Measurements from ENCODE around the gene RTTN. TPM values are rescaled to one million over a fixed set of nuclear protein-coding genes. Genes with fewer than 3 reads are reported as not detected.
"Not testable (repeated sequence)": the region's sequence is repeated elsewhere in the genome, so short reads cannot be mapped to it uniquely, and the experiment has no call there.

Gene RTTN
- total RNA-seq, 2 experiments from 2014 or later: 22.2 to 29.7 TPM

DNA sequence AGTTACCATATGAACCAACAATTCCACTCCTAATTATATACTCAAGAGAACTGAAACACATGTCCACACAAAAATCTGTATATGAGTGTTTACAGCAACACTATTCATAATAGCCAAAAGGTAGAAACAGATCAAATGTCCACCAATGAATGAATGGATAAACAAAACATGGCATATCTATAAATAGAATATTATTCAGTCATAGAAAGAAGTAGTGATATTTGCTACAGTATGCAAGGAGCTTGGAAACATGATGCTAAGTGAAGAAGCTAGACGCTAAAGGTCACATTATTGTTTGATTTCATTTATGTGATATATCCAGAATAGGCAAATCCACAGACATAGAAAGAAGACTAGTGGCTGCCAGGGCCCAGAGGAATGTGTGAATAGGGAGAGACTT is 92.0 kb downstream of the RTTN start:
- intact Hi-C loops (cut with DNase I, micrococcal nuclease): no loop called here
- no peaks in the 10 kb centered on the region for H3K27me3 Mint-ChIP-seq
- ATAC-seq (no peak), DNase-seq (no peak)
- H3K4me3 Mint-ChIP-seq: no peak overlapping the region
- H3K4me1 Mint-ChIP-seq: no peaks in the 10 kb centered on the region
- H3K27ac Mint-ChIP-seq: no peak overlapping the region
- CTCF ChIA-PET: no interaction called here
- POLR2A ChIA-PET: no interaction called here
- peaks cover 36% of the 10 kb centered on the region for H3K36me3 Mint-ChIP-seq (ENCODE audit: low read depth)
- no peaks in the 10 kb centered on the region for H3K9me3 Mint-ChIP-seq (ENCODE audit: low read depth)

GRCh38 chr18:70110678-70111077 is 94.8 kb downstream of the RTTN start:
- Mint-ChIP-seq H3K4me1 (no peaks in the 10 kb centered on the region), H3K27ac (no peak overlapping the region), H3K36me3 (ENCODE audit: low read depth) (peaks cover 41% of the 10 kb centered on the region), H3K27me3 (no peaks in the 10 kb centered on the region), H3K4me3 (no peak overlapping the region), H3K9me3 (ENCODE audit: low read depth) (no peaks in the 10 kb centered on the region)
- DNase-seq: no peak
- CTCF ChIA-PET: interaction anchor here (0.7 kb wide), 1 partner anchor 25 kb away, joined by 3 read pairs; no protein-coding TSS in a partner anchor
- ATAC-seq: no peak
- POLR2A ChIA-PET: no interaction called here
- intact Hi-C loops (cut with DNase I, micrococcal nuclease): no loop called here

DNA sequence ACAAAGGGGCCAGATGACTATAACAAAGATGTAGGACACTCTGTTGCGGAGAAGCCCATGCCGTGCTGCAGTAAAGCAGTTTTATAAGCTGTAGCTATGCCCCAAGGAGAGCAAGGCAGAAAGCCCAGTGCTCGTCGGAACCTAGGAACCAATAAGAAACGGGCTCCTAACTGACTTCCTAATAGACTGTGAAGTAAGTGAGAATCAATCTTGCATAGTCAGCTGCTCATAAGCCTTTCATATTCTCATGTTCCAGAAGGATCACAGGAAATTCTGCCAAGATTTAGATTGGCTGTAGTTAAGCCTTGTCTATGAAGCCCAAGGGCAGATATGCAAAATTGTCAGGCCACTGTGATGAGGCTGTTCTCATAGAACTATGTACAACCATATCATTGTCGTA is 98.4 kb downstream of the RTTN start:
- Mint-ChIP-seq H3K36me3 (ENCODE audit: low read depth) (peaks cover 50% of the 10 kb centered on the region), H3K4me1 (no peaks in the 10 kb centered on the region), H3K27ac (no peak overlapping the region), H3K27me3 (no peaks in the 10 kb centered on the region), H3K9me3 (ENCODE audit: low read depth) (peaks cover 4% of the 10 kb centered on the region), H3K4me3 (no peak overlapping the region)
- POLR2A ChIA-PET: interaction anchor here (0.7 kb wide), 1 partner anchor 20 kb away, joined by 7 read pairs; no protein-coding TSS in a partner anchor
- CTCF ChIA-PET: no interaction called here
- ATAC-seq (no peak), DNase-seq (no peak)
- intact Hi-C loops (cut with DNase I, micrococcal nuclease): no loop called here

- H3K27me3 Mint-ChIP-seq; POLR2A ChIA-PET; H3K4me1 Mint-ChIP-seq; intact Hi-C loops (cut with DNase I, micrococcal nuclease); CTCF ChIA-PET; ATAC-seq; H3K4me3 Mint-ChIP-seq; DNase-seq; H3K27ac Mint-ChIP-seq: not testable (repeated sequence)
- Mint-ChIP-seq H3K36me3 (ENCODE audit: low read depth) (peaks cover 57% of the 10 kb centered on the region), H3K9me3 (ENCODE audit: low read depth) (peaks cover 14% of the 10 kb centered on the region)
Observed at GRCh38 chr18:70102854-70103253, 102.6 kb downstream of the RTTN start.

- DNase-seq: no peak
- H3K4me1 Mint-ChIP-seq: no peaks in the 10 kb centered on the region
- peaks cover 10% of the 10 kb centered on the region for H3K36me3 Mint-ChIP-seq (ENCODE audit: low read depth)
- no peaks in the 10 kb centered on the region for H3K27me3 Mint-ChIP-seq
- ChIA-PET POLR2A (no interaction called here), CTCF (no interaction called here)
- no peaks in the 10 kb centered on the region for H3K9me3 Mint-ChIP-seq (ENCODE audit: low read depth)
- intact Hi-C loops (cut with DNase I, micrococcal nuclease): loop anchor here in 1 of 2 experiments (10.0 kb wide), 1 partner anchor 1165 kb away; no protein-coding TSS in a partner anchor
- H3K27ac Mint-ChIP-seq: peak overlapping the region; percentile 4
- no peak overlapping the region for H3K4me3 Mint-ChIP-seq
- ATAC-seq: no peak
Observed at GRCh38 chr18:70089858-70090257, 115.6 kb downstream of the RTTN start.

DNA sequence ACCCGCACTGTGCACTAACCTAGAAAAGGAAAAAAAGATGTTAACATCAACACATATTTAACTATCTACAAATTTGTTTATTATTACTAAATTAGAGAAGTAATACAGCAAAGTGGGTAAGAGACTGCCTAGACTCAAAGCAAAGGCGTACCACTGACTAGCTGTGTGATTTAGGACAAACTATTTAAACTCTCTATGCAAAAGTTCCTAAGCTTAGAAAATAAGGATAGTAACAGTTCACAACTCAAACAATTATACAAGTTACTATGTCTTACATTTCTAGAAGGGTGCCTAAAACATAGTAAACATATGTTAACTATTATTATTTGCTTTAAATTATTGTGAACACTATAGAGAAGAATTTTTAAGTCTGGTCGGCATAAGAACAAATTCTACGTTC is 119.4 kb downstream of the RTTN start:
- H3K9me3 Mint-ChIP-seq (ENCODE audit: low read depth): no peaks in the 10 kb centered on the region
- no peak overlapping the region for H3K4me3 Mint-ChIP-seq
- DNase-seq (no peak), ATAC-seq (no peak)
- H3K27ac Mint-ChIP-seq: no peak overlapping the region
- POLR2A ChIA-PET: interaction anchor here (0.7 kb wide), 1 partner anchor 151 kb away, joined by 4 read pairs; no protein-coding TSS in a partner anchor
- H3K4me1 Mint-ChIP-seq: no peaks in the 10 kb centered on the region
- H3K27me3 Mint-ChIP-seq: no peaks in the 10 kb centered on the region
- CTCF ChIA-PET: interaction anchor here (0.6 to 2.3 kb wide), 13 partner anchors 11 to 1240 kb away, joined by 3 to 10 read pairs (median 3); no protein-coding TSS in a partner anchor
- peaks cover 9% of the 10 kb centered on the region for H3K36me3 Mint-ChIP-seq (ENCODE audit: low read depth)
- intact Hi-C loops (cut with DNase I, micrococcal nuclease): loop anchor here (1.0 to 10.0 kb wide), 6 partner anchors 449 to 1239 kb away; no protein-coding TSS in a partner anchor

- no peak overlapping the region for H3K27ac Mint-ChIP-seq
- intact Hi-C loops (cut with DNase I, micrococcal nuclease): loop anchor here (1.0 to 10.0 kb wide), 6 partner anchors 448 to 1238 kb away; no protein-coding TSS in a partner anchor
Observed at GRCh38 chr18:70085641-70086040, 119.8 kb downstream of the RTTN start.

GRCh38 chr18:70082430-70082829 is 123.1 kb downstream of the RTTN start:
- Mint-ChIP-seq H3K27me3 (no peaks in the 10 kb centered on the region), H3K27ac (no peak overlapping the region), H3K36me3 (ENCODE audit: low read depth) (peaks cover 13% of the 10 kb centered on the region), H3K9me3 (ENCODE audit: low read depth) (no peaks in the 10 kb centered on the region), H3K4me3 (no peak overlapping the region), H3K4me1 (peaks cover 2% of the 10 kb centered on the region)
- CTCF ChIA-PET: interaction anchor here (0.6 kb wide), 1 partner anchor 201 kb away, joined by 3 read pairs; no protein-coding TSS in a partner anchor
- POLR2A ChIA-PET: no interaction called here
- ATAC-seq (no peak), DNase-seq (no peak)
- intact Hi-C loops (cut with DNase I, micrococcal nuclease): loop anchor here in 1 of 2 experiments (10.0 kb wide), 1 partner anchor 1158 kb away; no protein-coding TSS in a partner anchor

More at GRCh38 chr18:70085641-70086040, 119.8 kb downstream of the RTTN start:
- no peak for DNase-seq
- ChIA-PET CTCF (interaction anchor here (0.5 to 2.3 kb wide), 13 partner anchors 8 to 913 kb away, joined by 3 to 10 read pairs (median 4); no protein-coding TSS in a partner anchor), POLR2A (interaction anchor here (0.7 kb wide), 1 partner anchor 150 kb away, joined by 4 read pairs; no protein-coding TSS in a partner anchor)
- ATAC-seq: no peak
- Mint-ChIP-seq H3K9me3 (ENCODE audit: low read depth) (no peaks in the 10 kb centered on the region), H3K27me3 (no peaks in the 10 kb centered on the region), H3K4me1 (no peaks in the 10 kb centered on the region), H3K4me3 (no peak overlapping the region), H3K36me3 (ENCODE audit: low read depth) (peaks cover 9% of the 10 kb centered on the region)

DNA sequence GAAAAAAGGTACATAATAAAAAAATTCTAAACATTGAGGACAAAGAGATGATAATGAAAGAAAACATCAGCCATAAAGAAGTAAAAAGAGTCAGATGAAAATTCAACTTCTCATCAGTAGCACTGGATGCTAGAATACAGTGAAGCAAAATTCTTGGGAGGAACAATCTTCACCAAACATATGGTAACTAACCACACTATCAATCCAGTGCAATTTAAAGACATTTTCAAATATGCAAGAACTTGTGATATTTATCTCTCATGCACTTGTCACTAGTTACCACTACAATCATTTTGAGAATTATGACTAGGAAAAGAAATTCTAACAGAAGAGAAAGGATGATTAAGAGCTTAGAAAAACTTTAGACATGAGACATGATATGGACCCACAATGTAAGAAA is 127.4 kb downstream of the RTTN start:
- CTCF ChIA-PET: interaction anchor here (0.7 to 1.5 kb wide), 2 partner anchors 7 to 10 kb away, joined by 3 to 4 read pairs; no protein-coding TSS in a partner anchor
- H3K27me3 Mint-ChIP-seq: no peaks in the 10 kb centered on the region
- ATAC-seq (peak; percentile 16), DNase-seq (no peak)
- H3K9me3 Mint-ChIP-seq (ENCODE audit: low read depth): no peaks in the 10 kb centered on the region
- H3K27ac Mint-ChIP-seq: no peak overlapping the region
- peaks cover 11% of the 10 kb centered on the region for H3K36me3 Mint-ChIP-seq (ENCODE audit: low read depth)
- H3K4me3 Mint-ChIP-seq: no peak overlapping the region
- POLR2A ChIA-PET: no interaction called here
- peaks cover 2% of the 10 kb centered on the region for H3K4me1 Mint-ChIP-seq
- intact Hi-C loops (cut with DNase I, micrococcal nuclease): loop anchor here in 1 of 2 experiments (10.0 kb wide), 1 partner anchor 123 kb away; no protein-coding TSS in a partner anchor

- ChIA-PET CTCF (no interaction called here), POLR2A (no interaction called here)
- Mint-ChIP-seq H3K4me3 (no peak overlapping the region), H3K9me3 (ENCODE audit: low read depth) (no peaks in the 10 kb centered on the region), H3K27ac (no peak overlapping the region), H3K36me3 (ENCODE audit: low read depth) (peaks cover 11% of the 10 kb centered on the region), H3K4me1 (peaks cover 2% of the 10 kb centered on the region), H3K27me3 (no peaks in the 10 kb centered on the region)
- intact Hi-C loops (cut with DNase I, micrococcal nuclease): loop anchor here in 1 of 2 experiments (10.0 kb wide), 1 partner anchor 121 kb away; no protein-coding TSS in a partner anchor
- ATAC-seq (no peak), DNase-seq (no peak)
Observed at GRCh38 chr18:70075906-70076305, 129.6 kb downstream of the RTTN start.

- intact Hi-C loops (cut with DNase I, micrococcal nuclease): loop anchor here (5.0 to 10.0 kb wide), 2 partner anchors 119 to 437 kb away; no protein-coding TSS in a partner anchor
- peaks cover 2% of the 10 kb centered on the region for H3K4me1 Mint-ChIP-seq
Observed at GRCh38 chr18:70074116-70074515, 131.4 kb downstream of the RTTN start.

GRCh38 chr18:70073432-70073831 is 132.1 kb downstream of the RTTN start:
- no peaks in the 10 kb centered on the region for H3K9me3 Mint-ChIP-seq (ENCODE audit: low read depth)
- H3K4me1 Mint-ChIP-seq: peaks cover 2% of the 10 kb centered on the region
- peaks cover 10% of the 10 kb centered on the region for H3K36me3 Mint-ChIP-seq (ENCODE audit: low read depth)
- DNase-seq (no peak), ATAC-seq (no peak)
- H3K27me3 Mint-ChIP-seq: no peaks in the 10 kb centered on the region
- CTCF ChIA-PET: interaction anchor here (1.5 to 2.8 kb wide), 2 partner anchors 13 to 117 kb away, joined by 3 to 10 read pairs; no protein-coding TSS in a partner anchor
- H3K27ac Mint-ChIP-seq: no peak overlapping the region
- no peak overlapping the region for H3K4me3 Mint-ChIP-seq
- intact Hi-C loops (cut with DNase I, micrococcal nuclease): loop anchor here (5.0 to 10.0 kb wide), 2 partner anchors 119 to 436 kb away; no protein-coding TSS in a partner anchor
- POLR2A ChIA-PET: no interaction called here

More at GRCh38 chr18:70074116-70074515, 131.4 kb downstream of the RTTN start:
- ChIA-PET CTCF (interaction anchor here (2.8 kb wide), 1 partner anchor 13 kb away, joined by 10 read pairs; no protein-coding TSS in a partner anchor), POLR2A (interaction anchor here (0.6 kb wide), 1 partner anchor 279 kb away, joined by 3 read pairs; no protein-coding TSS in a partner anchor)
- no peak for DNase-seq
- H3K4me3 Mint-ChIP-seq: no peak overlapping the region
- H3K9me3 Mint-ChIP-seq (ENCODE audit: low read depth): no peaks in the 10 kb centered on the region
- H3K27ac Mint-ChIP-seq: no peak overlapping the region
- H3K36me3 Mint-ChIP-seq (ENCODE audit: low read depth): peaks cover 7% of the 10 kb centered on the region
- no peak for ATAC-seq
- H3K27me3 Mint-ChIP-seq: no peaks in the 10 kb centered on the region

Measured in activated CD4-positive, alpha-beta T cell treated with anti-CD3 and anti-CD28 coated beads for 36 hours (primary cell).